Frontal cortex (tissue), 4 donors: ENCODE data around the gene ARHGEF12. TPM values are rescaled to one million over a fixed set of nuclear protein-coding genes. Genes with fewer than 3 reads are reported as not detected.

Source experiments
- DNase-seq, 2 donors: peaks; one replicate each; pipeline ENCODE4 v3.0.0; 2012; ENCODE audit warnings: low spot score in 2 of 2
- FAIRE-seq: peaks from 2 replicates; lab custom pipeline; 2012; peaks lifted over from hg19 to GRCh38; lab: Jason Lieb, UNC
- total RNA-seq: library from RNA; depleted of rRNA; stranded (reverse); fragments of >200 nt; gene quantifications from one replicate; pipeline ENCODE4 v1.2.3, GENCODE V29; 2014
- donor health status: control.
- donor health status: control.
- donor health status: control.

Gene ARHGEF12
- total RNA-seq, 1 donor from 2014 or later, result 202 TPM

- DNase-seq, result peak in 1 of 2 donors; percentile 38
- no peak for FAIRE-seq
These were observed 19.1 kb upstream of the ARHGEF12 start for GRCh38 chr11:120316880-120317688.

DNA sequence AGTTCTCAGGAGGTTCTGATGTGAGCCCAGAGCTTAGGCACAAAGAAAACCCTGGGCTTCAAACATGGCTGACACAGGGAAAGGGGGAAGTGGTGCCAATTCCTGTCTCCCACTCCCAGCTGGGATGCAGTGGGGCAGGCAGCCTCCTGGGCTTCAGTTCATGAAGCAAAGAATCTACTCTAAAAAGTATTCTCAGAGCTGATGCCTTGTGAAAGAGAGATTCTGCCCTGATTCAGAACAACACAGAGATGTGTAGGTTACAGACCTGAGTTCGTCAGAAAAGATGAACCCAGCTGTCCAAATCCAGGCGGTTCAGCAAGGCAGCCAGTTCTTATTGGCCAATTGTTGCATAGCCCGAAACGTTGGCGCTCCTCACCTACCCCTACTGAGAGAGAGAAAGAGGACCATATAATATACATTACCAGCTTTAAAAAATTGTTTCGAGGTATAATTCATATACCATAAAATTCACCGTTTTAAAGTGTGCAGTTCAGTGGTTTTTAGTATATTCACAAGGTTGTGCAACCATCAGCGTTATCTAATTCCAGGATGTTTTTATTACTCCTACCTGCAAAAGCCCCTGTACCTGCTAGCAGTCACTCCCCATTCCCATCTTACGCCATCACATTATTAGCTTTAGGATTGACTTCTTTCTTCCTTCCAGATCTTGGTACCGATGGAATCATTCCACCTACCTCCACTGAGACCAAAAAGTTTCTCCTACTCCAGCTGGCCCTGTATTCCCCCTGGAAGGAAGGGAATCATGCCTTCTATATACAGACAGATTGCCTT lies 18.3 kb upstream of the ARHGEF12 start:
- no peak for FAIRE-seq

DNA sequence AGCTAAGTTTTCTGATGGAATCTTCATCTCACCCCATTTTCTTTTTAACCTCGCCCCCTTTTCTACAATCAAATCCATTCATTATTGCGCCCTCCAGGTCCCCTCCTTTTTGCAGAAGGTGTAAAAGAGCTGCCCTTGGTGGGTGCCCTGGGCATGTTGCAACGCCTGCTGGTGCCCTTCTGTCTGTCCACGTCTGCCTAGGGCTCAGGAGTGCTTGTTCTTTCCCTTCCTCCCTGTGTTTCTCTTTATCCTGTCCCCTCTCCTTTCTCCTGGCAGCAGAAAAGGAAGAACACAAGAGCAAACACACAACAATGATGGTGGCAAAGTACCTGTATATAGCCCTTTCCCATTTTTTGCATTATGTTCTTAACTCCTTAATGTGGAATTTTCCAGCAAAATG lies 17.3 kb upstream of the ARHGEF12 start:
- FAIRE-seq (no peak), DNase-seq (no peak)

More for the DNA sequence above, 18.3 kb upstream of the ARHGEF12 start:
- DNase-seq, result no peak

GRCh38 chr11:120324932-120325810 lies 11.0 kb upstream of the ARHGEF12 start, which contains the start of gene TLCD5:
TSS of gene TLCD5 (plus strand) at chr11:120325299. CDS start at chr11:120327442, 2,143 bp downstream.
- FAIRE-seq (no peak), DNase-seq (peak; percentile 60 to 65)

GRCh38 chr11:120326228-120326627 lies 10.0 kb upstream of the ARHGEF12 start:
- no peak for FAIRE-seq
- DNase-seq, result no peak

DNA sequence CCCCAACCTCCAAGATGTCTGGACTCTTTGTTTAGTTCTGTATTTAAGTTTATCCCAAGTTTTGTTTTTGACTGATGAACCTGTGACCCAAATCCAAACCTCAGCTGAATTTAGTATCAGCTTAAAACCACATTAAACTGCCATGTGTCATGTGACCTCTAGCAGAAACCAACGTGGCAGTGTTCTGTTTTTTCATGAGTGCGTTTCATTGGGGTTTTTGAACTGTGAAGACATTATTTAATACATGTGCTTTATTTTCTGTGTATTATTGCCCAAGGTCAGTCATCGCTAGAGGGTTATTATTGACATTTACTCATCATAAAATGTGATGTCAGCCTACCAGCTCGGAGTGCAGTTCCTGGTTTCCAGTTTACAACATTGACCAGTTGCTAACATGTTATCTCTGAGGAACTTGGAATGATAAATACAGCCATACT lies 9.3 kb upstream of the ARHGEF12 start:
- DNase-seq (no peak), FAIRE-seq (no peak)

- DNase-seq, result no peak
- no peak for FAIRE-seq
These were observed 8.9 kb upstream of the ARHGEF12 start for GRCh38 chr11:120327311-120327710.

DNA sequence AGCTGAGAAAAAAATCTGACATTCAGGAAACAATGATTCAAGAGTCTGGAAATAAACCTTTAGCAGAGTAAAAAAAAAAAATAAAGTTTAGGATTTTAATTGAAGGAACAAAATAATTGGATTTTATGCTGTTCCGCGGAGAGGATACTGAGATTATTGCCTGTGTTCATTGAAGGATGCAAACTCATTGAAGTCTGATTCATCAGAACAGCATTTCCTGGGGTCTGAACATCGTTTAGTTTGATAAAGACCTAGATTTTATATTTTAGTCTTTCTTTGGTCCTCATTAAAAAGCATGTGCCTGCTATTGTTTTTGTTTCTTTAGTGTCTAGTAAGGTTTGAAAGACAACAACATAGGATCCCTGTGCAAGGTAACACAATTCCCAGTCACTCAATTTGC lies 6.7 kb upstream of the ARHGEF12 start:
- FAIRE-seq, result no peak
- DNase-seq, result no peak

DNA sequence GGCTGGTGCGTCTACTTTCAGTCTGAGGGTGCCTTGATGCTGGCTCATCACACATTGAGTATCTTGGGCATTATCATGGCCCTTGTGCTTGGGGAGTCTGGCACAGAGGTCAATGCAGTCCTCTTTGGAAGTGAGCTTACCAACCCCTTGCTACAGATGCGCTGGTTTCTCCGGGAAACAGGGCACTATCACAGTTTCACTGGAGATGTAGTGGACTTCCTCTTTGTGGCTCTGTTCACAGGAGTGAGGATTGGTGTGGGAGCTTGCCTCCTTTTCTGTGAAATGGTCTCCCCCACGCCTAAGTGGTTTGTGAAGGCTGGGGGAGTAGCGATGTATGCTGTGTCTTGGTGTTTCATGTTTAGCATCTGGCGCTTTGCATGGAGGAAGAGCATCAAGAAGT lies 6.2 kb upstream of the ARHGEF12 start:
- FAIRE-seq (no peak), DNase-seq (no peak)

DNA sequence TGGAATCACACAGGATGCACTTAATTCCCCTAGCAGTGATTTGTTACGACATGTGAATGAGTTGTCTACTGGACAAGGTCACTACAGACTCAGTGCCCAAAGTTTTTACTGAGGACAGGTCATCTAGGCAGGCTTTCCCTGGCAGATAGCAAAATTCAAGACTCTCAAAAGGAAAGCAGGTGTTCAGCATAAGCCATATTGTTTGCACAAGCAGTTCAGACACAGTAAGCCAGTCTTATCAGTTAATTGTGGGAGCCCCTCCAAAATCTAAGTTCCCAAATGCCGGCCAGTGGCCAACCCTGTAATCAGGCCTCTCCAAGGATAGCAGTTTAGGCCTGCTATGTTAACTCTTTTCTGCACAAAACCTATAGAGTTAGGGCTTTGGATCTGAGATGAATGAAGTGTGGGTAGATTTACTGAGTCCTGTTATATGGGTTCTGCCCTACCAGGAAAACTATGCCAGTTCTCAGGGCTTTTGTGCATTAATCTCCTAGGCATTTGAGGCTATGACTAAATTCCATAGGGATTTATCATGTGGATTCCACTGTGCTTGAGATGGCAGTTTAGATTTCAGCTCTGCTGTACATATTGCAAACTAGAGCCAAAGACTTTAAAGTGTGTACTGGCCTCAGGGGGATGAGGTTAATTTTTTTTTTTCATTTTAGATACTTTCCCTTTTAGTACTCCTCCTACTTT lies 4.8 kb upstream of the ARHGEF12 start:
- no peak for DNase-seq

DNA sequence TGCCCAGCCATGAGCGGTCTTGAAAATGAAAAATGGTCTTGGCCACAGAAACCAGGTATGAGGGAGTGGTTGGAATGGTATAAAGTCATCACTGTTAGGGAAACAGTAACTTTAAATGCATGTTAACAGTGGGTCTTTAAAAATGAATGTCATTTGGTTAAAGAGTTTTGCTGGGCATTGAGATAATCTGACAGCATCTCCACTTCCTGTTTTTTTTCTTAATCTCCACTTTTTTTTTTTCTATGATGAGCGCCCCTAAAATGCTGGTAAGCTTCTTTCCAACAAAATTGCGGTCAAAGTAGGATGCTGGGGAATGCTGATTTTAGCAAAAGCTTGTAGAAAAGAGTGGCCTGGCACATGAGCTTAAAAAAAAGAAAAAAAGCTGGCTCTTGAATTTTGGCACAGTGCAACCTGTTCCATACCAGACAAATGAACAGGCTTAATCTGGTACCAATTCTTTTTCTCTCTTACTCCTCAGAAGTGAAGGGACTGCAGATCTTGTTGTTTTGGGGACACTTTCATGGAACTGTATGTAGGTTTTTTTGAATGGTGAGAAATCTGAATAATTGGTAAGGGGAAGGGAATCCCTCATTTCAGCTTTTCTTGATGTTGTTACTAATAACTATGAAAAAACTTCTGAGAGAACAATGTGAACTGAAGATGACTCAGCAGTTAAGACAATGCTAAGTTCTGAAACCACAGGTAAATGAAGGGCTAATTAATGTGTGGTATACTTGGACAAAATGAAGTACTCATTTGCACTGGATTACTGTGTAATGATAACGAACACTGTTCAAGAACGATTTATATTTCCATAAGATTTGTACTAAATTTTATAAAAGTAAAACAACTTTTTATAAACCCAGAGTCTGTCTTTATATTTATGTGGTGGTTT lies 3.1 kb upstream of the ARHGEF12 start:
- no peak for FAIRE-seq
- no peak for DNase-seq

More for the DNA sequence above, 4.8 kb upstream of the ARHGEF12 start:
- no peak for FAIRE-seq

DNA sequence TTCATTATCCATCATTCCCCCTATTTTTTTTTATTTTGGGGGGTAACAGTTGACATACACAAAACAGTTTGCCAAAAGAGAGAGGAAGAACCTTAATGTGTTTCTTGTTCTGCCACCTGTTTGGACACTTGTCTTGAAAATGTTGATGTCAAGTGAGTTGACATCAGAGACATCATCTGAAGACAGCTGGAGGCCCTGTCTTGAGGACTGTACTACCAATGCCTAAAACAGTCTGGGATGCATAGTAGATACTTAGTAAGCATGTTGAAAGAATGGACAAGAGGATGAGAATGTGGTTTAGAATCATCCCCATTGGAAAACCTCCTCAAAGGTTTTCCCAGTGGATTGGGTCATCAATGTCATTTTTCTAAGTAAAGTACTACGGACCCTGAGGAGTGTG lies 2.4 kb upstream of the ARHGEF12 start:
- DNase-seq (no peak), FAIRE-seq (no peak)

DNA sequence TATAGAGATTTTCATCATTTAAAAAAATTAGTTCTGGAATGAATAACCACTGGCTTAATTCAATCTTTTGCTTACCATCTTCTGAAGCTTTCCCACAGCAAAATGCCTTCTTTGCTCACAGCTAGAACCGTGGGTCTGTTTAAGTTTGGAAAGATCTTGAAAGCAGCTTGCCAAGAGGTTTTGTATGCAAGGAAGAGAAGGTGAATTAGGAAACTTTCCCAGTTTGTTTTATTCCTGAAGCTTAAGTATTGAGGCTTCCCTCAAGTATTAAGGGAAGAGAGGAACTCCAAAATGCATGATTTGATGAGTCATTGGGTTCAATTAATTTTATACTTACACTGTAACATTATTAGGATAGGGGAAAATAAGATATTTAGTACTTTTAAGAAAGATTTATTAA lies 1.9 kb upstream of the ARHGEF12 start:
- FAIRE-seq (no peak), DNase-seq (no peak)

GRCh38 chr11:120334894-120335462 lies 1.2 kb upstream of the ARHGEF12 start:
- FAIRE-seq (peak; percentile 15), DNase-seq (peak; percentile 59 to 74)

DNA sequence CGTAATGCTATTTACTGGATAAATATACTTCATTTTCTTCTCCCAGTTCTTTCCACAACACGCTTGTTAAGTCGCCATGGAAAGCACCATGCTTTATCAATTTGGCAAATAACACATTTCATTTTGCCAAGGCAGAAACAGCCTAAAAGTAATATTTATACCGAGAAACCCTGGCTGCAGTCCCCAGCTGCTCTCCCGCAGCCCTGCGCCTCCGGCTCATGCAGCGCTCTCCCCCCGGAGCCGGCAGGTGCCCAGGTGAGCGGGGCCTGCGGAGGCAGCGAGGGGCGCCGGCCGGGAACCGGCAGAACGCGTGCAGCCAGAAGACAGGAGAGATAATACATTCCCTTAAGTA lies 681 bp upstream of the ARHGEF12 start:
- FAIRE-seq (no peak), DNase-seq (no peak)

GRCh38 chr11:120336641-120337354 lies 585 bp downstream of the ARHGEF12 start:
- no peak for DNase-seq
- no peak for FAIRE-seq

GRCh38 chr11:120337355-120338106 lies 1.3 kb downstream of the ARHGEF12 start:
- FAIRE-seq (no peak), DNase-seq (no peak)
